ENCODE measurements around the gene BPIFB3. TPM values are rescaled to one million over a fixed set of nuclear protein-coding genes. Genes with fewer than 3 reads are reported as not detected.

The BPIFB3 gene
- total RNA-seq, 4 donors from 2014 or later, result not detected

DNA sequence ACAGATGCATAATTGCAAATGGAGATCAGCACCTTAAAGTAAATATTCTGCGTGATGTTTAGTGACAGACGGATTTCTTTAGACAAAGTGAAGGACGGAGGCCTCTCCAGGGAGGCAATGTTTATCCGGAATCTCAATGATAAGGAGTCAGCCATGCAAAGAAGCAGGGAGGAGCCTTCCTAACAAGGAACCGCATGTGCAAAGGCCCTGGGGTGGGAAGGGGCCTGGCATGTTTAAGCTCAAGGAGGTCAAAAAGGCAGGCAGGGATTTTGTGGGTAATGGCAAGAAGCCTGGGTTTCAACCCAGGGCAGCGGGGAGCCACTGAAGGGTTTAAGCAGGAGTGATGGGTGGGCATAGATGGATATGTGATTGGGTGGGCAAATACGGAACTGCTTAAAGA, 678 bp downstream of the BPIFB3 start:
- H3K36me3 ChIP-seq, result no peaks in the 10 kb centered on the region
- no peak overlapping the region for H3K27ac ChIP-seq
- DNase-seq, result no peak
- in situ Hi-C loops (cut with MboI; ENCODE audit: low sequenced_read_pairs in 4 of 4), result no loop called here
- ATAC-seq, result no peak
- intact Hi-C loops (cut with DNase I; ENCODE audit: low total_unique reads), result no loop called here
- TF ChIP-seq, protein P1, sequence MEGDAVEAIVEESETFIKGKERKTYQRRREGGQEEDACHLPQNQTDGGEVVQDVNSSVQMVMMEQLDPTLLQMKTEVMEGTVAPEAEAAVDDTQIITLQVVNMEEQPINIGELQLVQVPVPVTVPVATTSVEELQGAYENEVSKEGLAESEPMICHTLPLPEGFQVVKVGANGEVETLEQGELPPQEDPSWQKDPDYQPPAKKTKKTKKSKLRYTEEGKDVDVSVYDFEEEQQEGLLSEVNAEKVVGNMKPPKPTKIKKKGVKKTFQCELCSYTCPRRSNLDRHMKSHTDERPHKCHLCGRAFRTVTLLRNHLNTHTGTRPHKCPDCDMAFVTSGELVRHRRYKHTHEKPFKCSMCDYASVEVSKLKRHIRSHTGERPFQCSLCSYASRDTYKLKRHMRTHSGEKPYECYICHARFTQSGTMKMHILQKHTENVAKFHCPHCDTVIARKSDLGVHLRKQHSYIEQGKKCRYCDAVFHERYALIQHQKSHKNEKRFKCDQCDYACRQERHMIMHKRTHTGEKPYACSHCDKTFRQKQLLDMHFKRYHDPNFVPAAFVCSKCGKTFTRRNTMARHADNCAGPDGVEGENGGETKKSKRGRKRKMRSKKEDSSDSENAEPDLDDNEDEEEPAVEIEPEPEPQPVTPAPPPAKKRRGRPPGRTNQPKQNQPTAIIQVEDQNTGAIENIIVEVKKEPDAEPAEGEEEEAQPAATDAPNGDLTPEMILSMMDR (IDR thresholded peaks at IDR 0.05 in 4 of 5, conservative IDR thresholded peaks at IDR 0.05 in 1 of 5), result no peak
- TF ChIP-seq POLR2A (IDR thresholded peaks at IDR 0.05), result no peak
- no peaks in the 10 kb centered on the region for H3K27me3 ChIP-seq
- no peak overlapping the region for H3K4me3 ChIP-seq
- no peaks in the 10 kb centered on the region for H3K9me3 ChIP-seq
- no peaks in the 10 kb centered on the region for H3K4me1 ChIP-seq

- TF ChIP-seq, protein P1 (IDR thresholded peaks at IDR 0.05 in 4 of 5, conservative IDR thresholded peaks at IDR 0.05 in 1 of 5), result no peak
- Histone ChIP-seq H3K4me1 (no peaks in the 10 kb centered on the region), H3K27ac (no peak overlapping the region), H3K9me3 (no peaks in the 10 kb centered on the region), H3K36me3 (no peaks in the 10 kb centered on the region), H3K4me3 (no peak overlapping the region), H3K27me3 (no peaks in the 10 kb centered on the region)
- in situ Hi-C loops (cut with MboI; ENCODE audit: low sequenced_read_pairs in 4 of 4), result no loop called here
- DNase-seq, result no peak
- intact Hi-C loops (cut with DNase I; ENCODE audit: low total_unique reads), result no loop called here
- no peak for ATAC-seq
These were observed 1.1 kb downstream of the BPIFB3 start for GRCh38 chr20:33054791-33055190.

GRCh38 chr20:33059136-33059535, 5.4 kb downstream of the BPIFB3 start:
- Histone ChIP-seq H3K36me3 (no peaks in the 10 kb centered on the region), H3K4me3 (no peak overlapping the region), H3K4me1 (no peaks in the 10 kb centered on the region), H3K9me3 (no peaks in the 10 kb centered on the region), H3K27ac (no peak overlapping the region), H3K27me3 (no peaks in the 10 kb centered on the region)
- intact Hi-C loops (cut with DNase I; ENCODE audit: low total_unique reads) (no loop called here), in situ Hi-C loops (cut with MboI; ENCODE audit: low sequenced_read_pairs in 4 of 4) (no loop called here)
- ATAC-seq, result no peak
- no peak for DNase-seq
- TF ChIP-seq POLR2A (IDR thresholded peaks at IDR 0.05), result no peak
- TF ChIP-seq, protein P1 (IDR thresholded peaks at IDR 0.05 in 4 of 5, conservative IDR thresholded peaks at IDR 0.05 in 1 of 5), result no peak

GRCh38 chr20:33059741-33060390, 6.2 kb downstream of the BPIFB3 start:
- no peak overlapping the region for H3K4me3 ChIP-seq
- in situ Hi-C loops (cut with MboI; ENCODE audit: low sequenced_read_pairs in 4 of 4), result no loop called here
- DNase-seq, result no peak
- no peak overlapping the region for H3K27ac ChIP-seq
- intact Hi-C loops (cut with DNase I; ENCODE audit: low total_unique reads), result no loop called here
- H3K27me3 ChIP-seq, result no peaks in the 10 kb centered on the region
- no peaks in the 10 kb centered on the region for H3K9me3 ChIP-seq
- no peak for ATAC-seq
- H3K36me3 ChIP-seq, result no peaks in the 10 kb centered on the region
- TF ChIP-seq POLR2A (IDR thresholded peaks at IDR 0.05), result no peak
- TF ChIP-seq, protein P1 (IDR thresholded peaks at IDR 0.05 in 4 of 5, conservative IDR thresholded peaks at IDR 0.05 in 1 of 5), result no peak
- no peaks in the 10 kb centered on the region for H3K4me1 ChIP-seq

DNA sequence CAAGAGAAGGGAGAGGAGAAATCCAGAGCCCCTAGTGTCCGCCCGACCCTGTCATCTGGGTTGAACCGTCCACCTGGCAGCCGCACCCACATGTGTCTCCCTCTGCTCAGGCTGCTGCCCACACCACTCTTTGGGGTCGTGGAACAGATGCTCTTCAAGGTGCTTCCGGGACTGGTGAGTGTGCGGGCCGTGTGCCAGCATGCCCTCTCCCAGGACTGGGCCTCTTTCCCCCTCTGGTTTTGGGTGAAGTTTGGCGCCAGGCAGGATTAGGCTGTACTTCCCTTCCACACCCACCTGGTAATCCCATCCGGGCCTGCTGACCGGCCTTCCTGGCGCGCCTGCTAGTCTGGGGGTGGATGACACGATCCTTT, 7.9 kb downstream of the BPIFB3 start:
- Histone ChIP-seq H3K4me1 (no peaks in the 10 kb centered on the region), H3K27me3 (no peaks in the 10 kb centered on the region), H3K9me3 (no peaks in the 10 kb centered on the region), H3K27ac (no peak overlapping the region), H3K4me3 (no peak overlapping the region), H3K36me3 (no peaks in the 10 kb centered on the region)
- DNase-seq (no peak), ATAC-seq (no peak)
- in situ Hi-C loops (cut with MboI; ENCODE audit: low sequenced_read_pairs in 4 of 4) (no loop called here), intact Hi-C loops (cut with DNase I; ENCODE audit: low total_unique reads) (no loop called here)
- TF ChIP-seq POLR2A (IDR thresholded peaks at IDR 0.05), result no peak
- TF ChIP-seq, protein P1 (IDR thresholded peaks at IDR 0.05 in 4 of 5, conservative IDR thresholded peaks at IDR 0.05 in 1 of 5), result no peak

Measured in gastrocnemius medialis (tissue), 4 donors.